ENCODE measurements around the gene CMTM7. TPM values are rescaled to one million over a fixed set of nuclear protein-coding genes. Genes with fewer than 3 reads are reported as not detected.

CMTM7 gene
- total RNA-seq, 1 donor from 2014 or later, result 11.0 TPM

DNA sequence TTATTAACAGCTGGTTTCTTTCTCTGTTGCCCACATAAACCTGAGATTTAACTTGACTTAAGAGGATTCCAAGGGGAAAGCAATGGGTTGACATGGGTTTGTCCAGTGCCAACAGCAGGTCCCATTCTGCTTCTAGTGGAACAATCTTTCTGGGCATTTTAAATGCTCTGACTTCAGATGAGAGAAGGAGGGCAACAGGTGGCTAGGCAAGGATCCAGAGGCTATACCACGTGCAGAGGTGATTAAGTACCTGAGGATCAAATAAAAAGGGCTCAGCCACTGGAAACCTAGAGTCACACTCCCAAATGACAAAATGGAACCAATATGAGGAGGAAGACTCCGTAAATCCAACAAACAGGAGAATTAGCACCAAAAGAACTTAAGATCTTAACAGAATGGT, 82.5 kb downstream of the CMTM7 start:
- TF ChIP-seq POLR2A (IDR thresholded peaks at IDR 0.05), result no peak
- no peak for TF ChIP-seq POLR2AphosphoS5 (IDR thresholded peaks at IDR 0.05; ENCODE audit: insufficient read depth in 1 of 2, low read depth in 1 of 2)
- TF ChIP-seq, protein P1, sequence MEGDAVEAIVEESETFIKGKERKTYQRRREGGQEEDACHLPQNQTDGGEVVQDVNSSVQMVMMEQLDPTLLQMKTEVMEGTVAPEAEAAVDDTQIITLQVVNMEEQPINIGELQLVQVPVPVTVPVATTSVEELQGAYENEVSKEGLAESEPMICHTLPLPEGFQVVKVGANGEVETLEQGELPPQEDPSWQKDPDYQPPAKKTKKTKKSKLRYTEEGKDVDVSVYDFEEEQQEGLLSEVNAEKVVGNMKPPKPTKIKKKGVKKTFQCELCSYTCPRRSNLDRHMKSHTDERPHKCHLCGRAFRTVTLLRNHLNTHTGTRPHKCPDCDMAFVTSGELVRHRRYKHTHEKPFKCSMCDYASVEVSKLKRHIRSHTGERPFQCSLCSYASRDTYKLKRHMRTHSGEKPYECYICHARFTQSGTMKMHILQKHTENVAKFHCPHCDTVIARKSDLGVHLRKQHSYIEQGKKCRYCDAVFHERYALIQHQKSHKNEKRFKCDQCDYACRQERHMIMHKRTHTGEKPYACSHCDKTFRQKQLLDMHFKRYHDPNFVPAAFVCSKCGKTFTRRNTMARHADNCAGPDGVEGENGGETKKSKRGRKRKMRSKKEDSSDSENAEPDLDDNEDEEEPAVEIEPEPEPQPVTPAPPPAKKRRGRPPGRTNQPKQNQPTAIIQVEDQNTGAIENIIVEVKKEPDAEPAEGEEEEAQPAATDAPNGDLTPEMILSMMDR (IDR thresholded peaks at IDR 0.05), result no peak
- Histone ChIP-seq H3K4me1 (no peaks in the 10 kb centered on the region), H3K9me3 (no peaks in the 10 kb centered on the region), H3K36me3 (no peaks in the 10 kb centered on the region), H3K27me3 (no peaks in the 10 kb centered on the region), H3K4me3 (no peak overlapping the region), H3K27ac (no peak overlapping the region)
- no peak for DNase-seq (ENCODE audit: extremely low spot score in 2 of 2)
- intact Hi-C loops (cut with DNase I), result no loop called here

DNA sequence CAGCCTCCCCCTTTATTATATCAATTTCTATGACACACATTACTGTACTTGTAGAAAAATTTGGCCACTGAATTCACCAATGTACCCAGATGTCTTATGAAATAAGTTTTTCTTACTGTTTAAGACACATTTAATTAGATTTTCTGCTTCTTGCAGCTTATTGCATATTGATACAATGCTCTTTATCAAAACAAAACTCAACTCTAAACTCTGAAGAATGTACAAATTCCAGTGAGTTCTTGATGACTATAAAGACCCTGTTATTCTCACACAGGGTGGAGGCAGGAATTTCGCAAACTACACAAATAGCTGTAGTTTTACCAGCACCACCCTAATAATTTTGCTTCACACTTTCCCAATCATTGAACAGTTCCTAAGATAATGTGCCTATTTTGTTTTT, 89.0 kb downstream of the CMTM7 start:
- TF ChIP-seq POLR2AphosphoS5 (IDR thresholded peaks at IDR 0.05; ENCODE audit: insufficient read depth in 1 of 2, low read depth in 1 of 2), result no peak
- TF ChIP-seq, protein P1 (IDR thresholded peaks at IDR 0.05), result no peak
- TF ChIP-seq POLR2A (IDR thresholded peaks at IDR 0.05), result no peak
- Histone ChIP-seq H3K27me3 (no peaks in the 10 kb centered on the region), H3K4me1 (no peaks in the 10 kb centered on the region), H3K4me3 (no peak overlapping the region), H3K9me3 (no peaks in the 10 kb centered on the region), H3K27ac (no peak overlapping the region), H3K36me3 (no peaks in the 10 kb centered on the region)
- intact Hi-C loops (cut with DNase I), result no loop called here
- DNase-seq (ENCODE audit: extremely low spot score in 2 of 2), result no peak

DNA sequence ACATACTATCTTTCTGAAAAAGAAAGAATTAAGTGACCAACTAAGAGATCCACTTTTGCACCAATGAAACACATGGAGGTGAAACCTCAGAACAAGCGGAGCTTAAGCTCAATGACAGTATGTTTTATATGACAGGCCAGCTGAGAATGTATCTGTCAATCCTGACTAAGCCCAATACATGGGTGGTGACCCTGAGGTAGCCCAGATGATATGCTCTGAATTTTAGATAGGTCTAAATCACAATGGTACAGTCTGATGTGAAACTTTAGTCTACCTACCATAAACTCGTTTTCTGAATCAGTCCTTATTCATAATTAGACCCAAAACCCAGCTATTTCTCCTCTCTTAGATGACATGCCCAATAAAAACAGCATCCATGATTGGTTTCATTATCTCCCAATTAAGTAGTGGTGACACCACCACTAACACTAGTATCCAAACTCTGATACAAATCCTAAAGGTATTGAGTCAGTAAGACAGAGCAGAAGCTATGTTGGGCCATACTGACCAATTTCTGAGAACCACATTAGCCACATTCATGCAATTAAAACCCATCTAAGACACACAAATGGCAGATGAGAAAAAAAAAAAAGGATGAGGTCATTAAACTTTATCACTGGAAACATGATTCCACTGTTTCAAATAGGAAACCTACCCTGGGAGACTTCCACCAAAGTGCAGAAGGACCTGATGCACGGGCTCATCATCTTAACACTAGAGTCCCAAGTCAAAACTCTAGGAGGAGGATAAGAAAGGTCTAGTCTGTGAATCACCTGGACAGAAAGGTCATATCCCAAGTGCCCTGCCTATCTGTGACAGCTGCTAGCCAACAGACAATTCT, 90.4 kb downstream of the CMTM7 start:
- Histone ChIP-seq H3K4me3 (no peak overlapping the region), H3K27me3 (no peaks in the 10 kb centered on the region), H3K36me3 (peaks cover 0 to 8% of the 10 kb centered on the region in 2 donors), H3K9me3 (no peaks in the 10 kb centered on the region), H3K27ac (no peak overlapping the region), H3K4me1 (no peaks in the 10 kb centered on the region)
- DNase-seq (ENCODE audit: extremely low spot score in 2 of 2), result no peak
- intact Hi-C loops (cut with DNase I), result no loop called here
- TF ChIP-seq POLR2AphosphoS5 (IDR thresholded peaks at IDR 0.05; ENCODE audit: insufficient read depth in 1 of 2, low read depth in 1 of 2), result no peak
- TF ChIP-seq POLR2A (IDR thresholded peaks at IDR 0.05), result no peak
- TF ChIP-seq, protein P1 (IDR thresholded peaks at IDR 0.05), result no peak

DNA sequence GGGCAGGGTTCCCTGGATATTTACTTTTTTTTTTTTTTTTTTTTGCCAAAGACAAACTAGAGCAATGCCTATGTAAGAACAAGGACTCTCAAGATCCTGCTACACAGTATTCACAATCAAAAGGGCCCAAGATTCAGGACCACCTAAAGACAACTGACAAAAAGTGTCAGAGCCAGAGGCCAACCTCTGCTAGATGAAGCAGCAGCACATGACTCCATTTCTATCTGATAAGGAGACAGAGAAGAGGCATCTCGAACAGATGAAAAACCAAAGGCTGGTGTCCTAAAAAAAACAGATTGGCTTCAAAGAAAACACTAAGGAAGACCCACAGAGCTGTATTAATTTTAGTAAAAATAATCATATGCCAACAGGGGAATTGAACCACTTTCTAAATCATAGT, 91.0 kb downstream of the CMTM7 start:
- H3K9me3 ChIP-seq, result no peaks in the 10 kb centered on the region
- no peak overlapping the region for H3K27ac ChIP-seq
- TF ChIP-seq, protein P1 (IDR thresholded peaks at IDR 0.05), result no peak
- TF ChIP-seq POLR2AphosphoS5 (IDR thresholded peaks at IDR 0.05; ENCODE audit: insufficient read depth in 1 of 2, low read depth in 1 of 2), result no peak
- TF ChIP-seq POLR2A (IDR thresholded peaks at IDR 0.05), result no peak
- no peaks in the 10 kb centered on the region for H3K4me1 ChIP-seq
- no peak for DNase-seq (ENCODE audit: extremely low spot score in 2 of 2)
- H3K27me3 ChIP-seq, result no peaks in the 10 kb centered on the region
- H3K4me3 ChIP-seq, result no peak overlapping the region
- intact Hi-C loops (cut with DNase I), result no loop called here
- H3K36me3 ChIP-seq, result peaks cover 0 to 8% of the 10 kb centered on the region in 2 donors

DNA sequence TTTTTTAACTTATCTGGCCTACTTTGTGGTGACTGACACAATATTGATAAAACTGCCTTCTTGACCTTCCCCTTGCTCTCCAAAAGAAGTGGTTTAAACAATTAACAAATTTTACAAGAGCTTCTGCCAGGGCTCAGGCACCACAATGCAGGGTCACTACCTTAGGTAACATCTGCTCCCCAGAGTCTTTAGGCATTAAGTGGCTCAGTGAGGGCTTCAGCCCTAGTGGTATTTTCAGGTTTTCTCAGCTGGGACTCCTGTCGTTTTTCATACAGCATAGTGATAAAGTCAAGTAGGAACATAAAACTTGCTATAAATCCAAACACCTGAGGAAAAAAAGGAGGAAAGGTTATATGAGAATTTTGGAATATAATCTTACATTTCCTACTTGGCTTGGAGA, 92.1 kb downstream of the CMTM7 start:
- H3K27ac ChIP-seq, result no peak overlapping the region
- DNase-seq (ENCODE audit: extremely low spot score in 2 of 2), result no peak
- H3K36me3 ChIP-seq, result peaks cover 0 to 8% of the 10 kb centered on the region in 2 donors
- H3K4me3 ChIP-seq, result no peak overlapping the region
- H3K9me3 ChIP-seq, result no peaks in the 10 kb centered on the region
- no peaks in the 10 kb centered on the region for H3K27me3 ChIP-seq
- intact Hi-C loops (cut with DNase I), result no loop called here
- no peaks in the 10 kb centered on the region for H3K4me1 ChIP-seq
- TF ChIP-seq POLR2AphosphoS5 (IDR thresholded peaks at IDR 0.05; ENCODE audit: insufficient read depth in 1 of 2, low read depth in 1 of 2) (no peak), POLR2A (IDR thresholded peaks at IDR 0.05) (no peak)
- TF ChIP-seq, protein P1 (IDR thresholded peaks at IDR 0.05), result no peak
